HG03457 (cell line): ENCODE results near the gene BCCIP.
A peak's percentile ranks its signal among the peaks of the same experiment; 100 is the strongest.

ENCODE experiments used
- ATAC-seq: cut with Tn5 transposase; IDR thresholded peaks from one replicate; pipeline ENCODE4 v1.9.1; 2021; ENCODE audit warnings: moderate number of reproducible peaks; ENCODE audit not compliant: unreplicated experiment

Gene BCCIP

DNA sequence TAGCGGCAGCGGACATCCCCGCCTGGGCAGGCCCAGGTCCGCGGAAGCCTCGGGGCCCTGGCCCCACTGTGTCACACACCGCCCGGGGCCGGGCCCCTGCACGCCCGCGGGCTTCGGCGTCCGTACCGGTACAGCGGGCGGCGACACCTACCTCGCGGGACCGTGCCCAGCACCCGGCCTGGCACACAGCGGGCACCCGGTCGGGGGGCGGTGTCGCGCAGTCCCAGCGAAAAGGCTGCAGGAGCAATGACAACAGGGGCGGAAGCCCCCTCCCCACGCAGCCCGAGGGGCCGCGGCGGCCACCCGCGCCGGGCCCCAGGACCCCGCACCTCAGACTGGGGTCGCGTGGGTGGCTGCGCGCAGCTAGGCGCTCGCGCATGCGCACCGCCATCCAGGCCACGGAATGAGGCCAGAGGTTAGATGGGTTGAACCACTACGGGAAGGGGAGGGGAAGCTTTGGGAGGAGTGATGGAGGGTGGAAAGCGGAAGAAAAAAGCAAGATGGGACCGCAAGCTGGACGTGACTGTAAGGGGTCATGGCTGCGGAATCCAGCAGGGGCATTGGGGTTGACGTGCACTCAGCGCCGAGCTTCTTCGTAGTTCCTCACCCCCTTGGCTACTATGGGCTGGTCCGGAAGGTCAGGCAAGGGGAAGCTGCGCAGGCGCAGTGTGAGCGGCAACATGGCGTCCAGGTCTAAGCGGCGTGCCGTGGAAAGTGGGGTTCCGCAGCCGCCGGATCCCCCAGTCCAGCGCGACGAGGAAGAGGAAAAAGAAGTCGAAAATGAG lies at the start of gene BCCIP, which contains the start of gene UROS:
BCCIP (plus strand) TSS at position 669 of the 785 bp plus-strand sequence; CDS start at position 681, 12 bp downstream.
UROS (minus strand) TSS at position 381 of the 785 bp plus-strand sequence. CDS start 6,759 bp downstream, outside the sequence.
- ATAC-seq, result peak; percentile 74

DNA sequence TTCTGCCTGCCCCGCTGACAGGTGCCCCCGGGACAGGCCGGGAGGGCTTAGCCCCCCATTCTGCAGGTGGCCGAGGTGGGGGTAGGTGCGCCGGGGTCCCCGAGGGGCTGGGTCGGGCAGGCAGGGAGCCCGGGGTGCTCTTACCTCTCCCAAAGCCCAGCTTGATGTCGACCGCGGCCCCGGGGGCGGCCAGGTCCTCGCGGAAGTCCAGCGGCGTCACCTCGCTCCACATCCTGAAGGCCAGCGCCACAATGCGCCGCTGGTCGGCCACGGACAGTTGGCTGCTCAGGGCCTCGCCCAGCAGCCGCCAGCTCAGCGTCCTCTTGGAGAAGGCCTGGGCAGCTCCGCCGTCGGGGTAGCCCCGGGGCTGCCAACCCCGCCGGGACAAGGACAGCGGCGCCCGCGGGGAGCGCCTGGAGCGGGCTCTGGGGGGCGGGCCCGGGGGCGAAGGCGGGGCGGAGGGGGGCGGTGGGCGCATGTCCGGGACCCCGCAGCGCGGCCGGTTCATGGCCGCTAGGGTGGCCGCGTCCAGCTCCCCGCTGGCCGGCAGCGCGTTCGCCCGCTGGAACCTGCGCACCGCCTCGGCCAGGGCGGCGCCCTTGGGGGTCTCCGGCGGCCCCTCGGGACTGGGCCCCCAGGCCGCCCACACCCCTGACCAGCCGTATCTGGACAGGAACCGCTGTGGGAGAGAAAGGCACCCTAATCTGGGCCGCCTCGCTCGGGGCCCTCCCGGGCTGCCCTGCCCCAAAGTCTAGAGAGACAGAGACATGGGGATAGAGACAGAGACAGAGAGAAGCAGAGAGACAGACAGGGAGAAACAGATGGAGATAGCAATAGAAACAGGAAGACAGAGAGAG lies 49.4 kb upstream of the BCCIP start:
- ATAC-seq, result no peak

GRCh38 chr10:125774581-125775191 lies 48.7 kb upstream of the BCCIP start:
- no peak for ATAC-seq

- no peak for ATAC-seq
Observed at GRCh38 chr10:125775491-125776106, 47.7 kb upstream of the BCCIP start, which contains the start of gene MMP21. TSS of gene MMP21 (minus strand) at chr10:125775821. CDS start at chr10:125775821, 0 bp downstream.

DNA sequence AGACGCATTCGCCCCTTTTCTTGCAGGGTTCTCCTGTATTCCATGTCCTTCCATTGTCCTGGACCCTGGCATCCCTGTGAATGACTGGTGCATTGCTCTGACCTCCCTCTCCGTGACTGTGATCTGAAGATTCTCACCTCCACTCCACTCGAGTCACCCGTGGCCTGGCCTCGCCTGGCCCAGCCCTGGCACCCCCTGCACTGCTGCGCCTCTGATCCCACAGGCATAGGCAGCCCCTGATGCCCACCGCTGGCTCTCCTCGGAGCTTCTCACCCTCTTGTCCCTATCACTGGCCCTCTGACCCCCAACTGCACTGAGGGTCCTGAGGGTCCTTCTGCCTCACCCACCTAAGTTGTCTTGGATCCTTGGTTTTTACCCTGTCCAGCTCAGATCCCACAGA lies 45.5 kb upstream of the BCCIP start:
- ATAC-seq, result no peak

DNA sequence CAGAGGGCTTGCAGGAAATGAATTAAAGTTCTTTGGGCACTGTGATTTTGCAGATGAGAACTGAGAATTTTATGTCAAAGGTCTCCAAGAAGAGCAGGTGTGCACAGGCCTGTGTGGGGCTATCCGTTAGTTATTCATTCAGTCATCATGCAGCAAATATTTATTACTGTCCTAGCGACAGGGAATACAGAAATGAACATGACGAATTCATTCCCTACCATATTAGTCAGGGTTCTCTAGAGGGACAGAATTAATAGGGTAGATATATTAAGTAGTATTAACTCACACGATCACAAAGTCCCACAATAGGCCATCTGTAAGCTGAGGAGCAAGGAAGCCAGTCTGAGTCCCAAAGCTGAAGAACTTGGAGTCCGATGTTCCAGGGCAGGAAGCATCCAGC lies 44.8 kb upstream of the BCCIP start:
- ATAC-seq, result no peak

DNA sequence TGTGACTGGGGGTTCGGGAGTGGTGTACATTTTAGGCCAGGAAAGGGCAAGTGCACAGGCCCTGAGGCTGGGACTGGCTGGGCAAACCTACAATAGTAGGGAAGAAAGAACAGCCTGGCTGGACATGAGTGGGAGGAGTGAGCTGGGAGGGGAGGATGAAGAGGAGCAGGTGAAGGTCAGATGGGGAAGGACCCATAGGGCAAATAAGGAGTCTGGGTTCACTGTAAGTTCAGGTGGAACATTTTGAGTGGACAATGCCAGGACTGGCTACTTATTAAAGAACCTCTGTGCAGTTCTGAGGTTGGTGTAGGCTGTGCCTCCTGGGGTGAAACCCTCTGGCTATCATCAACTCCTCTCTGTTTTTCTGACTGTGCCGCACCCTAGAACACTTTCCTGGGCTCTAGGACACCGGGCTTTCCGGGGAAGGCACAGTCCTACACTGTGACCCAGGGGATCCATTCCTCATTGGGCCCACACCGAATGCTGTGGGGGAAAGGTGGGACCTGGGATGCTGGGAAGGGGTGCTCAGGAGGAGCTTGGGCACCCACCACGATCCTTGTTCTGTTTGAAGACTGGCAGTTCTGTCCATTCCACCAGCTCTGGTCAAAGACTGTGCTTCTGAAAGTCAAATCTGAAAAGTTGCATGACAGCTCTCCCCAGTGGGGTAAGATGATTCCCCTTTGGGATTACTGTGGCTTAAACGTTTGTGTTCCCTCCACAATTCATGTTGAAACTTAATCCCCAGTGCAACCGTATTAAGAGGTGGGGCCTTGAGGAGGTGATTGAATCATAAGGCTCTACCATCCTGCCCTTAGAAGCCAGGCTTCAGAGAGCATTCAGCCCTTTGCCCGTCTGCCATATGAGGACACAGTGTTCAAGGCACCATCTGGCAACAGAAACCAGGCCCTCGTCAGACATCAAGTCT lies 43.7 kb upstream of the BCCIP start:
- no peak for ATAC-seq

DNA sequence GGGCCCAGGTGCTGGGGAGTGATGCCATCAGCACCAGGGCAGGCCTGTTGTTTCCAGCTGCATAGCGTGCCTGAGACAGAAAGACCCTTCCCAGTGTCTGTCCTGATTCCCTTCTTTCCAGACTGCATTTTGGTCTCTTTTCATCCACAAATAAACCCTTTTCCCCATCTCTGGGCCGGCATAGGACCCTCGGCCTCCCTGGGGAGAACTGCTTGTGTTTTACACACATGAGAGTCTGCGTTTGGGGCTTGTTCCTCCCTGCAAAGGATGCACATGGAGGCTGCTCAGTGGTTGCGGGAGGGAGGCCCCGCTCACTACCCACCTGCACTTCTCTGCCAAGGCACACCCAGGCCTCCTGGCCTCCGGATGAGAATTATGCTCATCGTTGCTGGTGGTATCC lies 42.0 kb upstream of the BCCIP start:
- ATAC-seq, result no peak

DNA sequence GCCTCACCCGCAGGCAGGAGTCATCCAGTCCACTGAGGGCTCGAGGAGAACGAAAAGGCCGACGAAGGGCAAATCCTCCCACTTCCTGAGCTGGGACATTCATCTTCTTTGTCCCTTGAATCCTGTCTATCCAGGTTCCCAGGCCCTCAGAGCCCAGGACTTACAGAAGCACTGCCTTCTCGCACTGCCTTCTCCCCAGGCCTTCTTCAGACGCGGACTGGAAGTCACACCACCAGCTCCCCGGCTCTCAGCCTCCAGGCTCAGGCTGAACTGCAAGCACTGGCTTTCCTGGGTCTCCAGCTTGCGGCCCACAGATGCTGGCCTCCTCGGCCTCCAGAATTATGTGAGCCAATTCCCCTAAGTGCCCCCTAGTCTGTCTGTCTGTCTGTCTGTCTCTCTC lies 41.3 kb upstream of the BCCIP start:
- no peak for ATAC-seq

DNA sequence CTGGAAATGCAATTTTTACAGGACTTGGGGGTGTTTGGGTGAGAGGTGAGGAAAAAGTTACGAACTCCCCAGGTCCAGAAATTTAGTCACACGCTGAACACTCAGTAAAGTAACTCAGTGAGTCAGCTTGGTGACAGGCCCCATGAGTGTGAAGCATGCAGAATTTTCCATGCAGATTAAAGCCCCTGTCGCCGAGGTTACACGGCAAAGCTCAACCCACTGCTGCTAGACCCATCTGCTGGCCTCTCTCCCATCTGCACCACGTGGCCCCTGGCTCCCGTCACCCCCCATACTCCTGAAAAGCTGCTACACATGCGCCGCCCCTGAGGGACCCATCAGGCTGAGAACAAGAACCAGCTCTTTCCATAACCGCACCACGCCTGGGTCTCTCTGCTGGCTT lies 40.7 kb upstream of the BCCIP start:
- no peak for ATAC-seq

GRCh38 chr10:125783408-125783807 lies 39.9 kb upstream of the BCCIP start:
- no peak for ATAC-seq

DNA sequence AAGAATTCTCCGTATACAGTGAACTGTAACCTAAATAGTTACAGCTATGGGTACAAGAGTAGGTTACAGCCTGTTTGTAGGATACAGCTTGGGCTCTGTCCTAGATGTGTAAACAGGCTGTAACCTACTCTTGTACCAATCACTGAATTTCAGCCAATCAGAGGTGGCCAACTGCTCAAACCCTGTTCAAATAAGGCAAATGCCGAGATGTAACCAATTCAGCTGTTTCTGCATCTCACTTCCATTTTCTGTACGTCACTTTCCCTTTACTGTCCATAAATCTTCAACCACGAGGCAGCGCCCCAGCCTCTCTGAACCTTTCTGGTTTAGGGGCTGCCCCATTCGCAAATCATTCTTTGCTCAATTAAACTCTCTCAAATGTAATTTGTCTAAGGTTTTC lies 39.4 kb upstream of the BCCIP start:
- peak; percentile 73 for ATAC-seq

GRCh38 chr10:125785791-125786190 lies 37.6 kb upstream of the BCCIP start:
- ATAC-seq, result no peak

DNA sequence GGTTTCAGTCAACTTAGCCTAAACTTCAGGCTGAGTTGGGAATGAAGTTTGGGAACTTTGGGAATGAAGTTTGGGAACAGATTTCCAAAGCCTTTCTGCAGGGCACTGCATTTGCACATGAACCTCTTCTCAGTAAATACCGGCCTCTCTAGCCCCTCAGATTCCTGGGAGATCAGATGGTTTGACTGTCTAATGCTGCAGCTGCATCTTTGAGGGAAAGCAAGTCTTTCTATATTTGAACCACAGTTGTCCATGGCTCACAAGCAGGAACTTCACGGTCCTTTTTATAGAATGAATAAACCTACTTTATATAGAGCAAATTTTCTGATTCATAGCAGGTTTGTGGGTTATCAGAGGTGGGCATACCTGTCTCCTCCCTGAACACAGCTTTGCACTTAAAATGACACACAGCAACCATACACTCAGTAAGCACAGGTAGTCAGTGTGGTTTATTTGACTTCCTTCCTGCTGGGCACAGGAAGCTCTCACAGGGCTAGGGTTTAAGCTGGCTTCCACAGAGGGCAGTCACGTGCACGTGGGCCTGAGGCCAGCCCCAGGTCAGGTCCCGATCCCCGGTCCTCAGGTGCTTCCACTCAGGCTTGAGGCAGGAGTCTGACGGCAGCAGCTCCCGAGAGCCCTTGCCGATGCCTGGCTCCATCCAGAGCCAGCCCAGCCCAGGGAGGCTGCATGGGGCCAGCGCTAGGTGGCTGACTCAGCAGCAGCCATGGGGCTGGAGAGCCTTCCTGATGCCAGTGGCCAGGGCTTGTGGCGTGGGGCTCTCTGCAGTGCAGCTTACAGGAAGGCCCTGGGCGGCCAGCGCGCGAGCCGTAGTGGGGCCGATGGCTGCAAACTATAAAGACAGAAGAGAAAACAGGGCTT lies 35.0 kb upstream of the BCCIP start:
- no peak for ATAC-seq

DNA sequence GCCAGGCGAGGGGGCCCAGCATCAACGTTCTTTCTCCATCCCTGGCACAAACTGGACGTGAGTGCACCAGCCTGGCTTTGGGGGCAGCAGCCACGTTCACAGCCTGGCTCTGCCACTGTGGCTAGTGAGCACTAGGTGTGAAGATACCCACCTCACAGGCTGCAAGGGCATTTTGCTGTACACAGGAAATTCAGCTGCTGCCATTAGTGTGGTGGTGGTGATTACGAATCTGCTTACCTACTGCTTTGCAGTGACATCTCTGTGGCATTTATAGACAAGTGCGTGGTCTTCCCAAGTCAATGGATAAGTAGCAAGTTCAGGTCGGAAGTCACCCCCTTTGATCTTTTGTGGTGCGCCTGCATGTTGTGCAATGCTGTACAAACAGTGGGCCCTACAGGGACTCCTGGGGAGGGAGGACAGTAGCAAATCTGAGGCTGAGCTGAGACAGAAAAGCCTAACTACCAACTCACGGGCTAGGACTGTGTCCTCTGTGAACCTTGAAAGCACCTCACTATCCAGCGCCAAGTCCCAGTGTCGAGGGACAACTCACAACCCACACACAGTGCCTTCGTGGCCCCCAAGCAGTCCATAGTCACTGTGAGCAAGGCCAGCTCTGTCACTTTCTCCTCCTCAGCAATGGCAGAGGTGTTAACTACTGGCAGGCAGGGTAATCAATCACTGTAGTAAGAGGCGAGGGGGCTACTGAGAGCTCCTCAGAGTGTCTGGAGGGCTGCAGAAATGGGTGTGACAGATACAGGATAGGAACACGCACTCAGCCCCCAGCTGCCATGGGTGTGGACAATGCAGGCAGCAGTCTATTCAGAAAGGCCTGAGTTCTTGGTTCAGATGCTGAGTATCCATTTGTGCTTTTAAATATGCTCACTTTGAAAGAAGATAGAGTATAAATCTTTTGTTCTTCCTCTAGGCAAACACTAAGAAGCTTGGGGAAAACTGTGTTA lies 30.7 kb upstream of the BCCIP start:
- no peak for ATAC-seq

GRCh38 chr10:125795128-125795527 lies 28.2 kb upstream of the BCCIP start:
- ATAC-seq, result no peak

DNA sequence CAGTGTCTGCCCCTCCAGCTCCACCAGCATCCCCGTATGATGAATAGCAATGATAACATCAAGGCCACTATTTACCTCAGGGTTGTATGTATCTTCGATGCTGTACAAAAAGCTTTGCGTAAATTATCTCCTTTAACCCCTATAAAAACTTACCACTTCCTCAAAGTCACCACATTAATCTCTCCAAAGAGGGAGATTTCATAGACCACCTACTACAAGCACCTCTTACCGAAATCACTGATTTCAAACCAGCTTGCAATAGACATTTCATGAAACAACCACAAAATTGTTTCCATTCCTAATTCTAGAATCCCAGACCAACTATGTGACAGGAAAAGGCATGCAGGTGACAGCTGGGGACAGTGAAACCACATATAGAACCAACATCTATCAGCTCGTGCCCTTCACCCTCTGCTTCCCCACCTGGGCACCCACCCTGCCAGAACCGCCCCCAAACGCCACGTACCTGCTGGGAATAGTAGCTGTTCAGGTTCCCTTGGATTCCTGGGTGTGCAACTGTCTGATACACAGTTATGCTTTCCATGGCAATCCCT lies 27.6 kb upstream of the BCCIP start:
- ATAC-seq, result no peak
